GM23248 (cell line): ENCODE results near the gene KIAA1671. TPM values are rescaled to one million over a fixed set of nuclear protein-coding genes. Genes with fewer than 3 reads are reported as not detected.

ENCODE experiments used
- DNase-seq: peaks from one replicate; pipeline ENCODE4 v3.0.0-alpha.2; 2015
- H2AFZ ChIP-seq: fragments of 200-600 bp; sonication (generic); 2 replicates; pipeline ENCODE4 v1.6.1; 2016; ENCODE audit warnings: antibody characterized with exemption
- H3F3A ChIP-seq: fragments of 200-600 bp; sonication (generic); 2 replicates; pipeline ENCODE4 v1.6.1; 2016; ENCODE audit warnings: mild to moderate bottlenecking, antibody characterized with exemption, mixed run types; ENCODE audit not compliant: insufficient read depth
- H3K27ac ChIP-seq: fragments of 200-600 bp; sonication (generic); 2 replicates; pipeline ENCODE4 v1.5.1; 2016; ENCODE audit warnings: mild to moderate bottlenecking
- H3K27me3 ChIP-seq: fragments of 200-600 bp; sonication (generic); replicated peaks from 2 replicates; pipeline ENCODE4 v1.6.1; 2016; ENCODE audit warnings: mild to moderate bottlenecking; ENCODE audit not compliant: insufficient read depth
- H3K36me3 ChIP-seq: fragments of 200-600 bp; sonication (generic); 2 replicates; pipeline ENCODE4 v1.6.1; 2016; ENCODE audit warnings: low read depth, mild to moderate bottlenecking
- H3K4me1 ChIP-seq: fragments of 200-600 bp; sonication (generic); 2 replicates; pipeline ENCODE4 v1.6.1; 2016; ENCODE audit warnings: mild to moderate bottlenecking; ENCODE audit not compliant: insufficient read depth
- H3K4me2 ChIP-seq: fragments of 200-600 bp; sonication (generic); one replicate; pipeline ENCODE4 v1.6.1; 2016; ENCODE audit warnings: mild to moderate bottlenecking; ENCODE audit not compliant: unreplicated experiment
- H3K4me3 ChIP-seq: fragments of 200-600 bp; sonication (generic); 2 replicates; pipeline ENCODE4 v1.5.1; 2016; ENCODE audit warnings: mild to moderate bottlenecking
- H3K79me2 ChIP-seq: fragments of 200-600 bp; sonication (generic); 2 replicates; pipeline ENCODE4 v1.6.1; 2016; ENCODE audit warnings: mild to moderate bottlenecking; ENCODE audit not compliant: insufficient read depth
- H3K9ac ChIP-seq: fragments of 200-600 bp; sonication (generic); 2 replicates; pipeline ENCODE4 v1.6.1; 2016; ENCODE audit warnings: mild to moderate bottlenecking
- H3K9me2 ChIP-seq: fragments of 200-600 bp; sonication (generic); 2 replicates; pipeline ENCODE4 v1.6.1; 2016; ENCODE audit warnings: mixed run types, mild to moderate bottlenecking, moderate library complexity; ENCODE audit not compliant: insufficient read depth
- H3K9me3 ChIP-seq: fragments of 200-600 bp; sonication (generic); one replicate; pipeline ENCODE4 v1.6.1; 2017; ENCODE audit warnings: low read depth
- H4K20me1 ChIP-seq: fragments of 200-600 bp; sonication (generic); 2 replicates; pipeline ENCODE4 v1.6.0; 2016; ENCODE audit not compliant: insufficient read depth
- EZH2 ChIP-seq: fragments of 200-600 bp; sonication (generic); IDR thresholded peaks from 2 replicates; pipeline ENCODE4 v1.6.1; 2018; ENCODE audit warnings: antibody characterized with exemption, mild to moderate bottlenecking; ENCODE audit not compliant: insufficient read depth, poor library complexity, severe bottlenecking
- EZH2phosphoT487 ChIP-seq: fragments of 200-600 bp; sonication (generic); IDR thresholded peaks from 2 replicates; pipeline ENCODE4 v1.6.1; 2018; ENCODE audit warnings: antibody characterized with exemption, moderate library complexity, mild to moderate bottlenecking, low read depth; ENCODE audit not compliant: insufficient read depth
- WGBS, 2 experiments: methylation state at CpG; one replicate each; pipeline ENCODE4 v1.1.6; 2015 to 2017; ENCODE audit warnings: low lambda C conversion rate in 2 of 2, low coverage in 1 of 2; ENCODE audit errors: missing lambda C conversion rate in 2 of 2; 5-methylcytosine and 5-hydroxymethylcytosine counted together
- in situ Hi-C: fragments of 300-500 bp; cut with MboI; formaldehyde crosslinking; loops from 2 replicates; pipeline ENCODE4 v1.15.0; 2020
- polyA plus RNA-seq: library from polyadenylated mRNA; unstranded; fragments of >200 nt; fragmentation: Nextera tagmentation; extraction: Ambion mirVana; gene quantifications from 2 replicates; pipeline ENCODE4 v1.2.1, GENCODE V29; 2016
- total RNA-seq: library from RNA; depleted of rRNA; stranded (reverse); fragments of >200 nt; shearing (Covaris generic); gene quantifications from 2 replicates; pipeline ENCODE4 v1.2.3, GENCODE V29; 2014

KIAA1671 gene
- total and polyA plus RNA-seq, 2 experiments from 2014 or later, result 0.25 to 0.76 TPM

- Histone ChIP-seq H3K4me1 (0 out of 2 replicates have a peak, but pooled peaks cover 3% of the 10 kb centered on the region), H3K4me3 (no peak overlapping the region), H3K36me3 (no peaks in the 10 kb centered on the region), H3K9ac (no peak overlapping the region), H3K4me2 (no peak overlapping the region), H2AFZ (no peak overlapping the region), H3K9me3 (no peaks in the 10 kb centered on the region), H4K20me1 (no peaks in the 10 kb centered on the region), H3K27me3 (peaks cover 12% of the 10 kb centered on the region; the same call in 1 of the 2 replicates), H3K9me2 (no peaks in the 10 kb centered on the region), H3K27ac (no peak overlapping the region), H3F3A (no peaks in the 10 kb centered on the region), H3K79me2 (no peaks in the 10 kb centered on the region)
- whole genome bisulfite sequencing, 2 experiments, result 55 to 58% methylated on average over 12 of the region's 12 CpGs
- no peak for TF ChIP-seq EZH2
- TF ChIP-seq EZH2phosphoT487, result no peak
- no peak for DNase-seq
- in situ Hi-C loops, result loop anchor here (5.0 kb wide), 1 partner anchor 99 kb away; no protein-coding TSS in a partner anchor
Measured at GRCh38 chr22:24947881-24948280, 4.6 kb upstream of the KIAA1671 start.

GRCh38 chr22:24948356-24949202, 3.9 kb upstream of the KIAA1671 start:
- no peaks in the 10 kb centered on the region for H3K36me3 ChIP-seq
- H3K9me3 ChIP-seq, result no peaks in the 10 kb centered on the region
- H3K4me2 ChIP-seq, result no peak overlapping the region
- in situ Hi-C loops, result loop anchor here (5.0 kb wide), 1 partner anchor 99 kb away; no protein-coding TSS in a partner anchor
- peaks cover 19% of the 10 kb centered on the region; the same call in 1 of the 2 replicates for H3K27me3 ChIP-seq
- H3K9ac ChIP-seq, result no peak overlapping the region
- no peak overlapping the region for H3K27ac ChIP-seq
- TF ChIP-seq EZH2 (no peak), EZH2phosphoT487 (no peak)
- H3K79me2 ChIP-seq, result no peaks in the 10 kb centered on the region
- no peak overlapping the region for H3K4me3 ChIP-seq
- H3K4me1 ChIP-seq, result 0 out of 2 replicates have a peak, but pooled peaks cover 3% of the 10 kb centered on the region
- no peaks in the 10 kb centered on the region for H3F3A ChIP-seq
- H4K20me1 ChIP-seq, result no peaks in the 10 kb centered on the region
- peak; percentile 17 for DNase-seq
- H2AFZ ChIP-seq, result no peak overlapping the region
- WGBS, 2 experiments, result 46 to 57% methylated on average over 13 of the region's 13 CpGs
- no peaks in the 10 kb centered on the region for H3K9me2 ChIP-seq

GRCh38 chr22:24950272-24950902, 2.1 kb upstream of the KIAA1671 start:
- in situ Hi-C loops, result no loop called here
- Histone ChIP-seq H3K27me3 (peaks cover 27% of the 10 kb centered on the region; the same call in 1 of the 2 replicates), H3K36me3 (no peaks in the 10 kb centered on the region), H3K9me3 (no peaks in the 10 kb centered on the region), H4K20me1 (no peaks in the 10 kb centered on the region), H3K79me2 (no peaks in the 10 kb centered on the region), H3K4me3 (no peak overlapping the region), H3K27ac (no peak overlapping the region), H2AFZ (peak overlapping the region; percentile 13; the same call in 1 of the 2 replicates), H3F3A (no peaks in the 10 kb centered on the region), H3K9ac (no peak overlapping the region), H3K4me2 (no peak overlapping the region), H3K9me2 (no peaks in the 10 kb centered on the region), H3K4me1 (0 out of 2 replicates have a peak, but pooled peaks cover 3% of the 10 kb centered on the region)
- DNase-seq, result peak; percentile 66
- no peak for TF ChIP-seq EZH2
- TF ChIP-seq EZH2phosphoT487, result no peak
- 22 to 28% methylated on average over 6 to 7 of the region's 7 CpGs for WGBS, 2 experiments

GRCh38 chr22:24952837-24953383, 394 bp downstream of the KIAA1671 start:
- H3K9ac ChIP-seq, result peak overlapping the region; percentile 73
- no peaks in the 10 kb centered on the region for H3K9me2 ChIP-seq
- H3K27me3 ChIP-seq, result peaks cover 23% of the 10 kb centered on the region; the same call in 1 of the 2 replicates
- TF ChIP-seq EZH2, result peak; percentile 42
- peak; percentile 6; the same call in 1 of the 2 replicates for TF ChIP-seq EZH2phosphoT487
- H2AFZ ChIP-seq, result peak overlapping the region; percentile 93
- H3K27ac ChIP-seq, result no peak overlapping the region
- in situ Hi-C loops, result no loop called here
- no peaks in the 10 kb centered on the region for H3K36me3 ChIP-seq
- 1 to 2% methylated on average over 25 to 32 of the region's 35 CpGs for WGBS, 2 experiments
- H3F3A ChIP-seq, result no peaks in the 10 kb centered on the region
- peak overlapping the region; percentile 78 for H3K4me3 ChIP-seq
- H3K4me2 ChIP-seq, result peak overlapping the region; percentile 63
- H3K9me3 ChIP-seq, result no peaks in the 10 kb centered on the region
- H3K79me2 ChIP-seq, result no peaks in the 10 kb centered on the region
- H4K20me1 ChIP-seq, result no peaks in the 10 kb centered on the region
- 0 out of 2 replicates have a peak, but pooled peaks cover 3% of the 10 kb centered on the region for H3K4me1 ChIP-seq
- peak; percentile 80 for DNase-seq
